HG03066 (cell line): ENCODE measurements around the gene LMNA.

ENCODE experiments used
- ATAC-seq: cut with Tn5 transposase; IDR thresholded peaks from one replicate; pipeline ENCODE4 v1.9.1; 2021; ENCODE audit warnings: low read depth; ENCODE audit not compliant: unreplicated experiment

Gene LMNA

GRCh38 chr1:156081180-156081916, 33.2 kb upstream of the LMNA start:
- ATAC-seq = no peak

- ATAC-seq = no peak
Measured at GRCh38 chr1:156081917-156082308, 32.6 kb upstream of the LMNA start.

GRCh38 chr1:156082309-156083091, 32.0 kb upstream of the LMNA start, which contains the start of gene MEX3A:
MEX3A (minus strand) TSS chr1:156082465; CDS start chr1:156081998, 467 bp downstream.
- ATAC-seq = peak; percentile 78

- no peak for ATAC-seq
Measured at GRCh38 chr1:156083800-156084790, 30.4 kb upstream of the LMNA start.

- ATAC-seq = no peak
Measured at GRCh38 chr1:156086256-156086662, 28.3 kb upstream of the LMNA start.

GRCh38 chr1:156089704-156090103, 24.8 kb upstream of the LMNA start:
- ATAC-seq = no peak

- no peak for ATAC-seq
Measured at GRCh38 chr1:156090138-156090839, 24.2 kb upstream of the LMNA start.

GRCh38 chr1:156090840-156091188, 23.7 kb upstream of the LMNA start:
- ATAC-seq = no peak

- no peak for ATAC-seq
Measured at GRCh38 chr1:156091610-156092009, 22.9 kb upstream of the LMNA start.

- ATAC-seq = no peak
Measured at GRCh38 chr1:156095906-156096508, 18.5 kb upstream of the LMNA start.

GRCh38 chr1:156096640-156097391, 17.7 kb upstream of the LMNA start:
- ATAC-seq = peak; percentile 70

GRCh38 chr1:156097499-156098178, 16.9 kb upstream of the LMNA start:
- no peak for ATAC-seq

GRCh38 chr1:156098784-156099183, 15.7 kb upstream of the LMNA start:
- ATAC-seq = no peak

- ATAC-seq = no peak
Measured at GRCh38 chr1:156099282-156099681, 15.2 kb upstream of the LMNA start.

GRCh38 chr1:156100205-156100995, 14.1 kb upstream of the LMNA start:
- no peak for ATAC-seq

GRCh38 chr1:156101880-156102279, 12.6 kb upstream of the LMNA start:
- ATAC-seq = no peak

- no peak for ATAC-seq
Measured at GRCh38 chr1:156102633-156103511, 11.6 kb upstream of the LMNA start.
